IMR-90 (cell line): Measurements from ENCODE around the gene EMC9. TPM values are rescaled to one million over a fixed set of nuclear protein-coding genes. Genes with fewer than 3 reads are reported as not detected.

Source experiments
- ATAC-seq: fragments of 200-7000 bp; cut with Tn5 transposase; 2 replicates; pipeline ENCODE4 v1.9.1; 2020; ENCODE audit warnings: low read depth, mild to moderate bottlenecking, moderate library complexity
- BruUV-seq: library from RNA; stranded (reverse); fragments of 400-500 nt; replicated peaks from 2 replicates; lab custom pipeline; 2021; lab: Mats Ljungman, UMichigan
- CTCF ChIA-PET: fragments of 300-600 bp; formaldehyde crosslinking; extraction: SDS; loops from one replicate; lab custom pipeline; 2021; ENCODE audit warnings: antibody characterized with exemption; lab: Yijun Ruan, JAX
- POLR2A ChIA-PET: fragments of 300-600 bp; sonication (Branson Sonifier 250); formaldehyde crosslinking; loops from one replicate; lab custom pipeline; 2022; ENCODE audit warnings: antibody characterized with exemption; ENCODE audit not compliant: unreplicated experiment; lab: Charles Lee
- DNase-seq: peaks from one replicate; pipeline ENCODE4 v3.0.0; 2013
- H2AFZ ChIP-seq: replicated peaks from 2 replicates; pipeline ENCODE3; 2013; ENCODE audit warnings: low read length, mild to moderate bottlenecking; ENCODE audit not compliant: poor library complexity
- H2AK5ac ChIP-seq: 2 replicates; pipeline ENCODE4 v1.6.1; 2013; ENCODE audit warnings: low read depth, low read length, inconsistent platforms
- H2AK9ac ChIP-seq: replicated peaks from 2 replicates; pipeline ENCODE3; 2013; ENCODE audit warnings: mild to moderate bottlenecking, low read depth, low read length, moderate library complexity; ENCODE audit not compliant: poor library complexity
- H2BK120ac ChIP-seq: 2 replicates; pipeline ENCODE4 v1.6.1; 2013; ENCODE audit warnings: low read depth, low read length, inconsistent platforms
- H2BK15ac ChIP-seq: 3 replicates; pipeline ENCODE4 v1.6.1; 2013; ENCODE audit warnings: low read depth, low read length, inconsistent platforms
- H2BK20ac ChIP-seq: 2 replicates; pipeline ENCODE4 v1.6.1; 2013; ENCODE audit warnings: low read depth, mild to moderate bottlenecking, inconsistent platforms, low read length, moderate library complexity
- H2BK5ac ChIP-seq: 2 replicates; pipeline ENCODE4 v1.6.1; 2013; ENCODE audit warnings: mild to moderate bottlenecking, low read depth, low read length, inconsistent platforms; ENCODE audit not compliant: poor library complexity, severe bottlenecking
- H3K14ac ChIP-seq: replicated peaks from 2 replicates; pipeline ENCODE4 v1.6.1; 2013; ENCODE audit warnings: low read depth, low read length, inconsistent platforms
- H3K18ac ChIP-seq: 2 replicates; pipeline ENCODE4 v1.6.1; 2013; ENCODE audit warnings: low read depth, low read length, control low read depth
- H3K23ac ChIP-seq: 2 replicates; pipeline ENCODE4 v1.6.1; 2013; ENCODE audit warnings: low read depth, low read length, inconsistent platforms
- H3K27ac ChIP-seq: 2 replicates; pipeline ENCODE4 v1.5.1; 2013; ENCODE audit warnings: mild to moderate bottlenecking, control low read depth, low read length; ENCODE audit not compliant: insufficient read depth
- H3K27me3 ChIP-seq: 2 replicates; pipeline ENCODE4 v1.6.1; 2013; ENCODE audit warnings: low read length; ENCODE audit not compliant: control insufficient read depth, insufficient read depth
- H3K36me3 ChIP-seq: 2 replicates; pipeline ENCODE4 v1.6.1; 2013; ENCODE audit warnings: low read length, mixed read lengths; ENCODE audit not compliant: control insufficient read depth, insufficient read depth
- H3K4ac ChIP-seq: 2 replicates; pipeline ENCODE4 v1.6.1; 2013; ENCODE audit warnings: low read depth, low read length, inconsistent platforms
- H3K4me1 ChIP-seq: 2 replicates; pipeline ENCODE4 v1.6.1; 2013; ENCODE audit warnings: low read length, mixed read lengths; ENCODE audit not compliant: control insufficient read depth, insufficient read depth
- H3K4me2 ChIP-seq: 2 replicates; pipeline ENCODE4 v1.6.1; 2013; ENCODE audit warnings: low read depth, mild to moderate bottlenecking, control low read depth, low read length, moderate library complexity
- H3K4me3 ChIP-seq: 2 replicates; pipeline ENCODE4 v1.5.1; 2013; ENCODE audit warnings: low read depth, mild to moderate bottlenecking, control low read depth, low read length, moderate library complexity; ENCODE audit not compliant: insufficient read depth
- H3K56ac ChIP-seq: 2 replicates; pipeline ENCODE4 v1.6.1; 2013; ENCODE audit warnings: low read length, inconsistent platforms; ENCODE audit not compliant: insufficient read depth; ENCODE audit errors: extremely low read depth
- H3K79me1 ChIP-seq, 2 experiments: 2 replicates each; pipeline ENCODE4 v1.6.1; 2013; ENCODE audit warnings: low read length in 2 of 2, inconsistent platforms in 1 of 2, low read depth in 1 of 2
- H3K9ac ChIP-seq: 2 replicates; pipeline ENCODE4 v1.6.1; 2013; ENCODE audit warnings: low read depth, low read length, control low read depth
- H3K9me1 ChIP-seq: 2 replicates; pipeline ENCODE4 v1.6.1; 2013; ENCODE audit warnings: low read length, inconsistent platforms; ENCODE audit not compliant: insufficient read depth
- H3K9me3 ChIP-seq: 2 replicates; pipeline ENCODE4 v1.6.1; 2013; ENCODE audit warnings: low read length; ENCODE audit not compliant: control insufficient read depth, insufficient read depth
- H4K20me1 ChIP-seq: 2 replicates; pipeline ENCODE4 v1.6.1; 2013; ENCODE audit warnings: low read length, inconsistent platforms; ENCODE audit not compliant: insufficient read depth
- H4K5ac ChIP-seq: 2 replicates; pipeline ENCODE4 v1.6.1; 2013; ENCODE audit warnings: mild to moderate bottlenecking, low read depth, low read length, control low read depth
- H4K8ac ChIP-seq, 2 experiments: 2 replicates each; pipeline ENCODE4 v1.6.1; 2013; ENCODE audit warnings: low read depth in 2 of 2, low read length in 2 of 2, control low read depth in 1 of 2, inconsistent platforms in 1 of 2
- H4K91ac ChIP-seq: 2 replicates; pipeline ENCODE4 v1.6.1; 2013; ENCODE audit warnings: low read depth, low read length, inconsistent platforms; ENCODE audit not compliant: insufficient read depth
- BHLHE40 ChIP-seq: fragments of 150-350 bp; IDR thresholded peaks from 2 replicates; pipeline ENCODE4 v1.6.1; 2016; ENCODE audit warnings: mild to moderate bottlenecking, low read depth, low read length
- CHD1 ChIP-seq: IDR thresholded peaks from 2 replicates; pipeline ENCODE4 v1.6.1; 2012; ENCODE audit warnings: low read depth, low read length, improper control_type of control experiment
- FOS ChIP-seq: fragments of 150-350 bp; IDR thresholded peaks from 2 replicates; pipeline ENCODE4 v1.6.1; 2016; ENCODE audit warnings: low read depth, low read length
- MAZ ChIP-seq: IDR thresholded peaks from 2 replicates; pipeline ENCODE4 v1.6.1; 2012; ENCODE audit warnings: low read depth, mild to moderate bottlenecking, low read length, improper control_type of control experiment, moderate library complexity, borderline replicate concordance
- NFE2L2 ChIP-seq: fragments of 150-350 bp; IDR thresholded peaks from 2 replicates; pipeline ENCODE4 v1.6.1; 2016; ENCODE audit warnings: low read depth, mild to moderate bottlenecking, low read length
- RAD21 ChIP-seq: IDR thresholded peaks from 2 replicates; pipeline ENCODE4 v1.6.1; 2012; ENCODE audit warnings: low read length, improper control_type of control experiment
- RCOR1 ChIP-seq: IDR thresholded peaks from 2 replicates; pipeline ENCODE4 v1.6.1; 2012; ENCODE audit warnings: mild to moderate bottlenecking, low read length, improper control_type of control experiment; ENCODE audit not compliant: insufficient replicate concordance
- RFX5 ChIP-seq: IDR thresholded peaks from 2 replicates; pipeline ENCODE4 v1.8.0; 2012; ENCODE audit warnings: low read depth, mild to moderate bottlenecking, low read length, moderate library complexity
- WGBS, 2 experiments: methylation state at CpG; one replicate each; pipeline versions ENCODE4 v1.1.5 to v1.1.7; 2013; ENCODE audit warnings: missing lambda C conversion rate in 2 of 2; ENCODE audit not compliant: insufficient read length in 1 of 2; ENCODE audit errors: extremely low coverage in 2 of 2; 5-methylcytosine and 5-hydroxymethylcytosine counted together
- dilution Hi-C: fragments of 300-500 bp; cut with HindIII; formaldehyde crosslinking; loops from one replicate; pipeline ENCODE4 v1.14.3; 2018; ENCODE audit warnings: low sequenced_read_pairs; ENCODE audit not compliant: unreplicated experiment
- in situ Hi-C: fragments of 300-500 bp; cut with MboI; formaldehyde crosslinking; loops from 3 replicates; pipeline ENCODE4 v1.14.3; 2019; ENCODE audit warnings: low sequenced_read_pairs, inconsistent platforms, mixed read lengths
- intact Hi-C: fragments of 100-400 bp; cut with micrococcal nuclease; formaldehyde crosslinking; loops from 2 replicates; pipeline ENCODE4 v1.10.0; 2022
- polyA plus RNA-seq, 3 experiments: library from polyadenylated mRNA; depleted of rRNA; stranded (reverse); fragments of >200 nt; gene quantifications; 2 replicates each; pipeline ENCODE4 v1.2.3, GENCODE V29; 2012; ENCODE audit warnings: low replicate concordance in 1 of 3
- total RNA-seq: library from RNA; depleted of rRNA; stranded (reverse); fragments of >200 nt; gene quantifications from 2 replicates; pipeline ENCODE4 v1.2.3, GENCODE V29; 2012
- TF ChIP-seq, protein P1 (sequence below): conservative IDR thresholded peaks from 2 replicates; pipeline ENCODE4 v1.5.1; 2012; ENCODE audit warnings: mild to moderate bottlenecking, low read depth, low read length, improper control_type of control experiment
- TF ChIP-seq, protein P2 (sequence below): fragments of 150-350 bp; IDR thresholded peaks from 2 replicates; pipeline ENCODE4 v1.6.1; 2017; ENCODE audit warnings: mild to moderate bottlenecking, antibody characterized with exemption, low read length, low read depth

Gene EMC9
- total and polyA plus RNA-seq, 2 of the 4 experiments (the other 2 are of a cell fraction), result 15.1 to 19.2 TPM

GRCh38 chr14:24100982-24101494 lies 40.4 kb downstream of the EMC9 start:
- Histone ChIP-seq H3K4ac (no peak overlapping the region), H3K56ac (no peak overlapping the region), H2BK15ac (no peak overlapping the region), H2AK5ac (no peak overlapping the region), H3K79me1 (peaks cover 8 to 25% of the 10 kb centered on the region in 2 experiments), H3K18ac (no peak overlapping the region), H4K5ac (no peak overlapping the region), H2BK120ac (no peak overlapping the region), H4K91ac (no peak overlapping the region), H4K8ac (no peak overlapping the region), H3K36me3 (peaks cover 45% of the 10 kb centered on the region), H3K4me1 (no peaks in the 10 kb centered on the region; the same call in 1 of the 2 replicates), H3K27ac (no peak overlapping the region), H2AK9ac (peak overlapping the region; percentile 5), H3K27me3 (no peaks in the 10 kb centered on the region), H3K4me3 (no peak overlapping the region), H3K4me2 (no peak overlapping the region), H4K20me1 (peaks cover 16% of the 10 kb centered on the region; the same call in 1 of the 2 replicates), H3K9ac (no peak overlapping the region), H3K9me3 (no peaks in the 10 kb centered on the region; the same call in 1 of the 2 replicates), H2BK20ac (no peak overlapping the region), H2BK5ac (no peak overlapping the region), H3K23ac (no peak overlapping the region; the same call in 1 of the 2 replicates), H3K9me1 (peaks cover 17% of the 10 kb centered on the region), H2AFZ (no peak overlapping the region), H3K14ac (no peak overlapping the region)
- WGBS, 2 experiments, result no CpG with 5 or more reads among the region's 3 CpGs
- intact Hi-C loops, result no loop called here
- POLR2A ChIA-PET, result no interaction called here
- dilution Hi-C loops, result no loop called here
- CTCF ChIA-PET, result no interaction called here
- DNase-seq, result no peak
- TF ChIP-seq, protein P1, sequence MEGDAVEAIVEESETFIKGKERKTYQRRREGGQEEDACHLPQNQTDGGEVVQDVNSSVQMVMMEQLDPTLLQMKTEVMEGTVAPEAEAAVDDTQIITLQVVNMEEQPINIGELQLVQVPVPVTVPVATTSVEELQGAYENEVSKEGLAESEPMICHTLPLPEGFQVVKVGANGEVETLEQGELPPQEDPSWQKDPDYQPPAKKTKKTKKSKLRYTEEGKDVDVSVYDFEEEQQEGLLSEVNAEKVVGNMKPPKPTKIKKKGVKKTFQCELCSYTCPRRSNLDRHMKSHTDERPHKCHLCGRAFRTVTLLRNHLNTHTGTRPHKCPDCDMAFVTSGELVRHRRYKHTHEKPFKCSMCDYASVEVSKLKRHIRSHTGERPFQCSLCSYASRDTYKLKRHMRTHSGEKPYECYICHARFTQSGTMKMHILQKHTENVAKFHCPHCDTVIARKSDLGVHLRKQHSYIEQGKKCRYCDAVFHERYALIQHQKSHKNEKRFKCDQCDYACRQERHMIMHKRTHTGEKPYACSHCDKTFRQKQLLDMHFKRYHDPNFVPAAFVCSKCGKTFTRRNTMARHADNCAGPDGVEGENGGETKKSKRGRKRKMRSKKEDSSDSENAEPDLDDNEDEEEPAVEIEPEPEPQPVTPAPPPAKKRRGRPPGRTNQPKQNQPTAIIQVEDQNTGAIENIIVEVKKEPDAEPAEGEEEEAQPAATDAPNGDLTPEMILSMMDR, result no peak
- TF ChIP-seq RAD21, result no peak
- TF ChIP-seq NFE2L2, result no peak
- TF ChIP-seq MAZ, result no peak
- TF ChIP-seq RFX5, result no peak
- TF ChIP-seq BHLHE40, result no peak
- TF ChIP-seq, protein P2, sequence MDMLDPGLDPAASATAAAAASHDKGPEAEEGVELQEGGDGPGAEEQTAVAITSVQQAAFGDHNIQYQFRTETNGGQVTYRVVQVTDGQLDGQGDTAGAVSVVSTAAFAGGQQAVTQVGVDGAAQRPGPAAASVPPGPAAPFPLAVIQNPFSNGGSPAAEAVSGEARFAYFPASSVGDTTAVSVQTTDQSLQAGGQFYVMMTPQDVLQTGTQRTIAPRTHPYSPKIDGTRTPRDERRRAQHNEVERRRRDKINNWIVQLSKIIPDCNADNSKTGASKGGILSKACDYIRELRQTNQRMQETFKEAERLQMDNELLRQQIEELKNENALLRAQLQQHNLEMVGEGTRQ, result no peak
- no peak for TF ChIP-seq FOS
- TF ChIP-seq RCOR1, result no peak
- no peak for TF ChIP-seq CHD1
- no peak for ATAC-seq
- in situ Hi-C loops, result no loop called here
- no TSS peak for BruUV-seq
